GM21723 (cell line): Measurements from ENCODE around the gene CACNA1H.
"Not testable (repeated sequence)": the region's sequence is repeated elsewhere in the genome, so short reads cannot be mapped to it uniquely, and the experiment has no call there.

ENCODE experiments used
- ATAC-seq: cut with Tn5 transposase; IDR thresholded peaks from one replicate; pipeline ENCODE4 v1.9.1; 2021; ENCODE audit warnings: mild to moderate bottlenecking, moderate library complexity; ENCODE audit not compliant: unreplicated experiment

Gene CACNA1H

GRCh38 chr16:1243363-1243762, 90.5 kb downstream of the CACNA1H start:
- ATAC-seq, result not testable (repeated sequence)

- ATAC-seq, result not testable (repeated sequence)
These were observed 91.3 kb downstream of the CACNA1H start for GRCh38 chr16:1243907-1244850.

- no peak for ATAC-seq
These were observed 92.0 kb downstream of the CACNA1H start for GRCh38 chr16:1244881-1245280.

GRCh38 chr16:1245452-1246020, 92.6 kb downstream of the CACNA1H start:
- ATAC-seq, result no peak

GRCh38 chr16:1247903-1248537, 95.1 kb downstream of the CACNA1H start:
- ATAC-seq, result not testable (repeated sequence)

- ATAC-seq, result not testable (repeated sequence)
These were observed 96.3 kb downstream of the CACNA1H start for GRCh38 chr16:1249031-1249755.

- ATAC-seq, result not testable (repeated sequence)
These were observed 100.9 kb downstream of the CACNA1H start for GRCh38 chr16:1253701-1254364.

- ATAC-seq, result not testable (repeated sequence)
These were observed 101.9 kb downstream of the CACNA1H start for GRCh38 chr16:1254821-1255220.

GRCh38 chr16:1255276-1256122, 102.6 kb downstream of the CACNA1H start, which contains the start of gene TPSD1:
Gene TPSD1, plus strand, starts transcription at chr16:1256069. Its CDS starts 212 bp downstream, at chr16:1256281.
- not testable (repeated sequence) for ATAC-seq

- ATAC-seq, result not testable (repeated sequence)
These were observed 103.5 kb downstream of the CACNA1H start for GRCh38 chr16:1256296-1256873.

GRCh38 chr16:1256874-1257322, 104.0 kb downstream of the CACNA1H start:
- ATAC-seq, result no peak

GRCh38 chr16:1257561-1258224, 104.8 kb downstream of the CACNA1H start:
- ATAC-seq, result no peak

GRCh38 chr16:1258225-1258600, 105.3 kb downstream of the CACNA1H start:
- ATAC-seq, result no peak

- ATAC-seq, result no peak
These were observed 106.2 kb downstream of the CACNA1H start for GRCh38 chr16:1258906-1259759.

GRCh38 chr16:1259760-1260068, 106.8 kb downstream of the CACNA1H start:
- ATAC-seq, result no peak

GRCh38 chr16:1260101-1260680, 107.3 kb downstream of the CACNA1H start:
- no peak for ATAC-seq

GRCh38 chr16:1261131-1261892, 108.4 kb downstream of the CACNA1H start:
- ATAC-seq, result no peak
